HG02938 (cell line): ENCODE measurements around the gene FADS1.

ENCODE experiments used
- ATAC-seq: cut with Tn5 transposase; IDR thresholded peaks from one replicate; pipeline ENCODE4 v1.9.1; 2021; ENCODE audit warnings: mild to moderate bottlenecking, moderate library complexity; ENCODE audit not compliant: unreplicated experiment

Gene FADS1

DNA sequence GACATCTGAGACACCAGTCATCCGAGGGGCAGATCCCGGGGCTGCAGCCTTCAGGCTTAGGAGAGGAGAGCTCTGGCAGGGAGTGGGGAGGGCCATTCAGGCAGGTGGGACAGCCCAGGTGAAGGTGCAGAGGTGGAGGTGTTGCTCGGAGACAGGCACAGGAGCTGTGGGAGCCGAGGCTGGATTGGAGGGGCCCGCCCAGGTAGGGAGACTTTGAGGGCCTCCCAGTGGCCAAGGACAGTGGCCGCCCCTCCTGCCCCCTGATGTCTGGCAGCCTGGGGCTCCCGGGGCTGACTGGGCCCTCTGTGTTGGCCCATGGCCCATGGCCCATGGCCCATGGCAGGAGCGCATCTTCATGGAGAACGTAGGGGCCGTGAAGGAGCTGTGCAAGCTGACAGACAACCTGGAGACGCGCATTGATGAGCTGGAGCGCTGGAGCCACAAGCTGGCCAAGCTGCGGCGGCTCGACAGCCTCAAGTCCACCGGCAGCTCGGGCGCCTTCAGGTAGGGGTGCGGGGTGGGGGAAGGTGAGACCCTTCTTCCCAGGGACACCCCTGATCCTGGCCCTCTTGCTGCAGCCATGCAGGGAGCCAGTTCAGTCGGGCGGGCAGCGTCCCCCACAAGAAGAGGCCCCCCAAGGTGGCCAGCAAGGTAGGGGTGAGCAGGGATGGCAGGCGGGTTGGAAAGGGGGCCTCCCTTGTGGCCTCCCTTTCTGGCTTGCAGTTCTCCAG, 37.7 kb downstream of the FADS1 start:
- ATAC-seq, result no peak

DNA sequence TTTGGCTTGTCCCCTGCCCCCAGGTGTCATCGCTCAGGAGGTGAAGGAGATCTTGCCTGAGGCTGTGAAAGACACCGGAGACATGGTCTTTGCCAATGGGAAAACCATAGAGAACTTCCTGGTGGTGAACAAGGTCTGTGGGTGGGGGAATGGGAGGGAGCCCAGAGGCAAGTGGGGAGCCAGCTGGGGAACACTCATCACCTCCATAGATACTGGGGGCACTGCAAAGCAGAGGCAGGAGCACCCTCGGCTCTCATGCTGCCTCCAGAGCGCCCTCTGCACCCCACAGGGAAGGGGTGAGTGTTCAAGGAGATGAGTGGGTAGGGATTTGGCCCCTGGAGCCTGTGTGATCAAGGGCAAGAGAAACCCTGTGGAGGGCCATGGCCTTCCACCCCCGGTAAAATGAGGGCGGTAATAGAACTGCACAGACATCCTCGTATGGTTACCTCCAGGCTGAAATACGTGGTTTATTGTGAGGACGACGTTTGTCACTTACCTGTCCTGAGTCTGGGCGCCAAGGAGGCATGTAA, 38.4 kb downstream of the FADS1 start:
- ATAC-seq, result no peak

DNA sequence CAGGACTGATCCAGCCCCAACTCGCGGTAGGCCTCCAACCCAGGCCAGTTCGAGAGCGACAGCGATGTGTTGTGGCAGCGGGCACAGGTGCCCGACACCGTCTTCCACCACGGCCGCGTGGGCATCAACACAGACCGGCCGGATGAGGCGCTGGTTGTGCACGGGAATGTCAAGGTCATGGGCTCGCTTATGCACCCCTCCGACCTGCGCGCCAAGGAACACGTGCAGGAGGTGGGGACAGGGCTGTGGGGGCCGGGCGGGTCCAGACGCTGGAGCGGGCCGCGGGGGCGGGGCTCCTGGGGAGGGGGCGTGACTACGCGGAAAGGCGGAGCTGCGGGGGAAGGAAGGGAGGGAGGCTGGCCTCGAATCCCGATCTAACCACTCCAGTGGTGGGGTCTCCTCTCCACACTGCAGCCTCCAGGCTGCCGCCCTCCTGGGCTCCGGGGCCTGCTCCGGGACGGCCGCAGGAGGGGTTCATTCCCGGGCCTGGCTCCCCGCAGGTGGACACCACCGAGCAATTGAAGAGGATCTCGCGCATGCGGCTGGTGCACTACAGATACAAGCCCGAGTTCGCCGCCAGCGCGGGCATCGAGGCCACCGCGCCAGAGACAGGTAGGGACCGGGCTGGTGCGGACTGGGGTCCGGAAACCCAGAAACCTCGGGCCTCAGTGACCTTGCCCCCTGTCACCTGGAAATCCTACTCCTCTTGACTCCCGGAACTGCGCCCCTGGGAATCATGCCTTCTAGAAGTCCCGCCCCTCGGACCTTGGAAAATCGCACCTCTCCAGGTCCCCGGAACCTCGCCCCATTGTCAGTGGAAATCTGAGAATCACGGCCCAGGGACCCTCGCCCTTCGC, 39.3 kb downstream of the FADS1 start:
- ATAC-seq, result no peak

DNA sequence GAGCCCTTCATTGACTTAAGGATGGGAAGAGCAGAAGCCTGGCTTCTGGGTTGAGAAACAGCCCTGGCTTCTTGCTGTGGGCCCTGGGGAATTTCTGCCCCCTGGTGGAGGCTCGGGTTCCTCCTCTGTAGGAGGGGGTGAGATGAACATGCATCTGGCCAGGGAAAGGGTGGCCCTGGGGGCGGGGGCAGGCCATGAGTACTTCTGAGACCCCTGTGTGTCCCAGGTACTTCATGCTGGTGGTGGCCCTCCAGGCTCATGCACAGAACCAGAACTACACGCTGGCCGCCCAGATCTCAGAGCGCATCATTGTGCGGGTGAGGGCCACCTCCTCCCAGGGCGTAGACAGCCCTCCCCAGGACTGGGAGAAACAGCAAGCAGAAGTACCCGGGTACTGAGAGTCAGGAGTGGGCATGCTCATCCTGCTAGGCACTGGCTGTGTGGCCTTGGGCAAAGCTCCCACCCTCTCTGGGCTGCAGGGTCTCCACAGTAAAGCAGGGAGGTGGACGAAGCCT, 40.2 kb downstream of the FADS1 start:
- no peak for ATAC-seq

DNA sequence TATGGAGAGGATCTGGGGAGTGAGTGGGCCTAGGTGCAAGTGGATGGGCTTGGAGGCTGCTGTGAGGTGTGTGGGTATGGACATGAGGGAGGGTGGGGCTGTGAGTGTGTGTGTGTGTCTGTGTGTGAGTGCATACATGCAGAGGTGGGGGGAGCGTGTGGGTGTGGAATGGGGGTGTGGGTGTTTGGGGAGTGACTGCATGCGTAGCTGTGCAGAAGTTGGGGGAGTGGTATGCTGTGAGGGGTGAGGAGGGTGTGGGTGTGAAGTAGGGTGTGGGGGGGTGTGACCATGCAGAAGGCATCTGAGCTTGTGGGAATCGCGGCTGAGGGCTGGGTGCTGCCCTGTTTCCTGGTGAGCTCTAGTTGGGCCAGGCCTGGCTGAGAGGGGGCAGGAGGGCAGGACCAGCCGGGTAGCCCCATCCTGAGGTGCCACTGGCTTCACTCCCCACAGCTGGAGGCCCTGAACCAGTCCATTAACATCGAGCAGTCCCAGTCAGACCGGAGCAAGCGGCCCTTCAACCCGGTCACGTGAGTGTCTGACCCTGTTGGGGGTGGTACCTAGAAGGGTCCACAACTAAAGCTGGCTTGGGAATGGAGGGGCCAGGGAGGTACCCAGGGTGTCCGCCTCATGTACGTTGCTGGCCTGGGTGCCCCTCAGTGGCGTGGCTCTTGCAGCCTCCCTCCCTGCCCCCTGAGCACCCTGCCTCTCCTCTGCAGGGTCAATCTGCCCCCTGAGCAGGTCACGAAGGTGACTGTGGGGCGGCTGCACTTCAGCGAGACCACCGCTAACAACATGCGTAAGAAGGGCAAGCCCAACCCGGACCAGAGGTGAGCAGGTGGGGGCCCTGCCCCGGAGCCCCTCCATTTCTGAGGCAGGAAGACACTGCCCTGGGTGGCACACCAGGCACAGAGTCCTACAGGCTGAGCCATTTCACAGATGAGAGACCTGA, 40.9 kb downstream of the FADS1 start:
- ATAC-seq, result no peak

DNA sequence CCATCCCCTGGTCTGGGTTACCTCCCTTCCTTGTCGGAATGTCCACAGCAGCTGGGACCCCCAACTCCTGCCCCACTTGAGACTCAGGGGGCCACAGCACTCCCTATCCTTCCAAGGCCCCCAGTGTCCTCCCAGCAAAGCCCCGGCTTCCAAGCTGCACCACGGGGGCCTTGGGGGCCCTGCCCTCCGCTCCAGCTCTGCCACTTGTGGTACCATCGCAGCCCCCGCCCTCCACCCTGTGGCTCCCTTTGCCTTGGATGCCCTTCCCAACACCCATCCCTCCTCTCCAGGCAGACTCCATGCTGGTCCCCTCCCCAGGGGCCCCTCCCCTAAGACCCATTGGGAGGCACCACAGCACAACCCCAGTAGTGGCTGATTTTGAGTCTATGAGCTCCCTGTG, 41.7 kb downstream of the FADS1 start:
- no peak for ATAC-seq

DNA sequence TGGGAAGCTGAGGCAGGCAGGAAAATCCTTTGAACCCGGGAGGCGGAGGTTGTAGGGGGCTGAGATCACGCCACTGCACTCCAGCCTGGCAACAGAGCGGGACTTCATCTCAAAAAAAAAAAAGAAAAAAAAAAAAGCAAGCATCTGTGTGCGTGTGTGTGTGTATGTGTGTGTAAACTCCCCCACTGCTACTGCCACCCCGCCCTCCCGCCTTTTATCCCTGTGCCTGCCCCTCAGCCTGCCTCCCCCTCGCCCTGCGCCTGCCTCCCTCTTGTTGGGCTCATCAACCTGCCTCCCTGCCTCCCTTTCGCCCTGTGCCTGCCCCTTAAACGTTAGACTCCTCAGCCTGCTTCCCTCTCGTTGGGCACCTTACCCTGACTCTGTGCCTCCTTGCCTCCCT, 42.4 kb downstream of the FADS1 start:
- ATAC-seq, result no peak

DNA sequence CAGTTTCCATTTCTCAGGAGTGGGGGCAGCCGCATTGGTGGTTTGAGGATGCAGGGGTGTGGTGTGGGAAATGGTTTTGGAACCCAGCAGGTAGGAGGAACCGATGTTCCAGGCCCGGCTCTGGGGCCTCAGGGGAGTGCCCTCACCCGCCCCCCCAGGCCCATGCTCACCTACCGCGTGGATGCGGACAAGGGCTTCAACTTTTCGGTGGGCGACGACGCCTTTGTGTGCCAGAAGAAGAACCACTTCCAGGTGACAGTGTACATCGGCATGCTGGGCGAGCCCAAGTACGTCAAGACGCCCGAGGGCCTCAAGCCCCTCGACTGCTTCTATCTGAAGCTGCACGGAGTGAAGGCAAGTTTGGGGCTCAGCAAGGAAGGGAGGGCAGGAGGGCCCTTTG, 43.0 kb downstream of the FADS1 start:
- ATAC-seq, result no peak

DNA sequence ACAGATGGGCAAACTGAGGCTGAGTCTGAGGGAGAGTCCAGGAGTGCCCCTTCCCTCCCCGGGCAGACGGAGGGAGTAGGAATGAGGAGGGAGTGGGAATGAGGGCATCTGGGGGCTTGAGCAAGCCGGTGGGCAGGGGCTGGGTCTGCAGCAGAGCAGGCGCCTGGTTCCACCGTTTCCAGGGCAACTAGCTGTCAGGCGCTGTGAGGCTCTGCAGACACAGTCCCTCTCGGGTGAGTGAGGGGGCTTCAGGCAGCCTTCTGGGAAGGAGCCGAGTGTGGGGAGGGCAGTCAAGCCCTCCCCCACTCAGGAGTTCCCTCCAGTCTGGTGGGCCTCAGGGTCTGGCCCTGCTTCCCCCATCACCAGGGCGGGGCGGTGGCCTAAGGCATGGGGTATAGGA, 43.4 kb downstream of the FADS1 start:
- ATAC-seq, result no peak

DNA sequence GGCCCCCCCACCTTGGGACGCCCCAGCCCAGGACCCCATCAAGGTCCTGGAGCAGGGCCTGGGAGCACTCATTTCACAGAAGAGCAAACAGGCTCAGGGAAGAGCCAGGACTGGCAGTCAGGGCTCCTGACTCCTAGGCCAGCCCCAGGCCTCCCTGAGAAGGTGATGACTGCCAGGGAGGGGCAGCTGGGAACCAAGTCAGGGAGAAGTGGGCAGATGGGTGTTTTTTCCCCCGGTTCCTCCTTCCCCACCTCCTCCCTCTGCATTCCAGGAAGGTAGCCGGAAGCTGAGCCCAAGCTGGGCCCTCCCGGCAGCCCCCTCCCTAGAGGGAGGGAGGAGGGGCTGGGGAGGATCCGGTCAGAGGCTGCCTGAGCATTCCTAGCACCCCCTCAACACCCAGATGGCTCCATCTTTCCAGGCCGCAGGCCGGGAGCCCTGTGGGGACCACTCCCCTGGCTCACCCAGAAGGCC, 44.8 kb downstream of the FADS1 start:
- no peak for ATAC-seq

DNA sequence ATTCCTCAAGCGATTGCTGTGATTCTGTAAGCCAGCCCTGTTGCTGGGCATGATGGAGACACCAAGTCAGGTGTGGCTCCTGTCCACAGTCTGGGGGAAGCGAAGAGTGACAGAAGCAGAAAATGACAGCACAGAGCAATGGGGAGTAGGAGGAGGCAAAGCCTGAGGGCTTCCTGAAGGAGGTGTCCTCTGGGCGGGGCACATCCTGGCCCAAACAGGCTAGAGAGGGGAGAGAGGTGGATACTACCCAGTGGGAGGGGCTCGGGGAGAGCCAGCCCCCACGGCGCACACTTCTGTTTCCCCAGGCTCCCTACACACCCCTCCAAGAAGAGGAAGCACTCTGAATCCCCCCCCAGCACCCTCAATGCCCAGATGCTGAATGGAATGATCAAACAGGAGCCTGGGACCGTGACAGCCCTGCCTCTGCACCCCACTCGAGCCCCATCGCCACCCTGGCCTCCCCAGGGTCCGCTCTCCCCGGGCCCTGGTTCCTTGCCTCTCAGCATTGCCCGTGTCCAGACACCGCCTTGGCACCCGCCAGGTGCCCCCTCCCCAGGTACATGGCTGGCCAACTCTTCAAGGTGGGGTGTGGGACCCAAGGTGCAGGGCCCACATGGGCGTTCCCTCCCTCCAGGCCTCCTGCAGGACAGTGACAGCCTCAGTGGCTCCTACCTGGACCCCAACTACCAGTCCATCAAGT, 45.5 kb downstream of the FADS1 start:
- no peak for ATAC-seq

DNA sequence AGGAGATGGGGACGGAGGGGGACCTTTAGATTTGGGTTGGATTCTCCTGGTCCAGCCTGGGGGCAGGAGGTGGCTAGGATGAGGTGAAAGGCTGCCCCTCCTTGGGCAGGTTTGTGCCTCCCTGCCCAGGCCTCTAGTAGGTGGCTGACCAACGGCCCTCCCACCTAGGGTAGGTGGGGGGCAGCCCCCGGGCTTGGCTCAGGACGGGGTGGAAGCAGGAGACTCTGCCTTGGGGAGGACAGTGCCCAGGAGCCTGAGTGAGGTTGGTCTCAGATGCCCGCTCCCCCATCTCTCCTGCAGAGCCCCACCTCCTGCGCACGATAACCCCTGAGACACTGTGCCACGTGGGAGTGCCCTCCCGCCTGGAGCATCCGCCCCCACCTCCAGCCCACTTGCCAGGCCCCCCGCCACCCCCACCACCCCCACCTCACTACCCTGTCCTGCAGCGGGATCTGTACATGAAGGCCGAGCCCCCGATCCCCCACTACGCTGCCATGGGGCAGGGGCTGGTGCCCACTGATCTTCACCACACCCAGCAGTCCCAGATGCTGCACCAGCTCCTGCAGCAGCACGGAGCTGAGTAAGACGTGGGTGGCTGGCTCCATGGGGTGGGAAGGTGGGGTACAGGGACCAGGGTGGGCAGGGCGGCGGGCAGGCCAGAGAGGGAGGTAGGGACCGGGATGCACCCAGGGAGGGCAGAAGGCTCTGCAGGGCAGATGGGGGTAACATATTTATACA, 46.7 kb downstream of the FADS1 start:
- no peak for ATAC-seq

DNA sequence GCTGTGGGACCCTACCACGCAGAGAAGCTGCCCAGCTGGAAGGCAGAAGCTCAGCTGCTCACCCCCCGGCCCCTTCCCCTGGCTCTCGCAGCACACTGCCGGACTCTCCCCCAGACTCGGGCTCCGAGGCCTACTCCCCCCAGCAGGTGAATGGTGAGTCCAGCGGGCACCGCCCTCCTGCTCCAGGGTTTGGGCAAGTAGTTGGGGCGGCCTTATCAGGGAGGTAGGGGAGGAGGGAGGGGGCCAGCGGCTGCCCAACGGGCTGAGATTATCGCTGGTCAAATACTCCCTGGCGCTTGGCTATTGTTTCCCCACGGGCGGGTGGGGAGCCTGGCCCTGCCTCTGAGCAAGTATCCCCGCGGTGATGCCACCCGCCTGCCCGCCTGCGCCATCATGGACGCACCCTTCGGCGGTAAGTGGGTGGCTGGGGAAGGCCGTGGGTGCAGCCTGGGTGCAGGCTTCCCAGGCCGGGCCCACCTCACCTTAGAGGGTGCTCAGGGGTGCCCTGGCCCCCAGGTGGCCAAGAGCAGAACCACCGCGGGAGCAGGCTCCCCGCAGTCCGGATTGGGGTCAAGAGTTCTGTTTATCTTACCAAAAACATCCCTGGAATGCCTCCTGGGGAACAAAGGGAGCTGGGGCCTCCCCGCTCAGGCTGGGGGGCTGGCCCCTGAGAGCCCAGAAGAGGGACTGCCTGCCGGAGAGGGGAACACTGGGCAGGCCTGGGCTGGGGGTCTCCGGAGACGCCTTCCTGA, 47.5 kb downstream of the FADS1 start:
- no peak for ATAC-seq

DNA sequence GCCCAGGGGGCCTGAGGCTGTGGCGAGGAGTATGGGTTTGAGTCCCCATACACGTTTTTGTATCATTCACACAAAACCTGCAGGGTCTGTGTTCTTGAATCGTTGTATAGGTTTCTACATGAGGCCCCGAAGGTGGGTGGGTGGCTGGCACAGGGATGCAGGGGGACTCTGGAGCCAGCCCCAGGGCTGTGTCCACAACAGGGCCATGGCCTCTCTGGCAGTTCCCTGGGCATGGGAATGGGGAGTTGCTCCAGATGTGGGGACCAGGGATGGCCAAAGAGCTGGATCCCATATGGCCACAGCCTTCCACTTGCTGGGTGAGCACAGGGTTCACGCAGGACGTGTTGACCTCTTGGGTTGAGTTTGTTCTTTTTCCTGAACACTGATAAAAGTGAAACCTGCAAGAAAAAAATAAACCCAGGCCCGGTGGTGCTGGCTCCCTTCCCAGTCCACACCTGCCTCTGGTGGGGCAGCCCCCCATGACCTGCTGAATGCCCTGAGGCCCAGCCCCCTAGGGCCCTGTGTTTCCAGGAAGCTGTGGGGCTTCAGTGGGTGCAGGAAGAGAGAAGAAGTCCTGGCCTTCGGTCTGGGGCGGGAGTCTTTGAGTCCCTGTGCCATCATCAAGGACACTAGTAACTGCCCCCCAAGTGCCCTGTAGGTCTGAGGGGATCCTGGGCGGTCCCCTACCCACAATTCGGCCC, 48.3 kb downstream of the FADS1 start:
- ATAC-seq, result no peak

DNA sequence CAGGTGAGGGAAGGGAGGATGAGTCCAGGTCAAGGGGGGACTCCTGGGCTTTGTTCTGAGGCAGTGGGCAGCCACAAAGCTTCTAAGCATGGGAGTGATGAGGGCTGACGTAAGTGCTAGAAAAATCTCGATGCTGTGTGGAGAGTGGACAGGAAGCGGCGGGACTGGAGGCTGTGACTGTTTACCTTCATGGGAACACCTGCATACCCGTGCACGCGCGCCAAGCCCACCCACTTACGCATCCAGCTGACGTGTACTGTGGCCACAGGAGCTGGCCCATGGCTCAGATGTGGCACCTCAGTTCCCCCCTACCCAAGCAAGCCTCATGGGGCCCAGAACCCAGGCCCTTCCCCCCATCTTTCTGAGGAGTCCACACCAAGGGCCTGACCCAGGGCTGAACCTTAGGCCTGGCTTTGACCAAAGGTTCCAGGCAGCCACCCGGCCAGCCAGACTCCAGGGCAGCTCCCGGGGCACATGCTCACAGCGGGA, 50.4 kb downstream of the FADS1 start:
- ATAC-seq, result no peak

DNA sequence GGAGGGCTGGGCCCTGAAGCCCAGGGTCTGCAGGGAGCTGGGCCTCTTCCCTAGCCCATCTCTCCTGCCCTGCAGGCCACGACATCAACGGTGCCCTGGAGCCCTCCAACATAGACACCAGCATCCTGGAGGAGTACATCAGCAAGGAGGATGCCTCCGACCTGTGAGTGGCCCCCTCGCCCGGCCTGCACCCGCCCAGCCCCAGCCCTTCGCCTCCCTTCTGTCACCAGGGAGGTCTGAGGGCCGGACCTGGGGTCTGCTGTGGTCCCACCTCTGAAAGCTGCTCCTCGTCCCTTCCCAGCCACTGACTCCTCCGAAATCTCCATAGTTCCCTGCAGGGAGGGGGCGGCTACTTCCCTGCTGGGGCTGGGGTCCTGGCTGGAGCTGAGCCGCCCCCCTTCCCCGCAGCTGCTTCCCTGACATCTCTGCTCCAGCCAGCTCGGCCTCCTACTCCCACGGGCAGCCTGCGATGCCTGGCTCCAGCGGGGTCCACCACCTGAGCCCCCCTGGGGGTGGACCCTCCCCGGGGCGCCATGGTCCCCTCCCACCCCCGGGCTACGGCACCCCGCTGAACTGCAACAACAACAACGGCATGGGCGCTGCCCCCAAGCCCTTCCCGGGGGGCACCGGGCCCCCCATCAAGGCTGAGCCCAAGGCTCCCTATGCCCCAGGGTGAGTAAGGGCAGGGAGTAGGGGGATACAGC, 51.1 kb downstream of the FADS1 start:
- no peak for ATAC-seq

DNA sequence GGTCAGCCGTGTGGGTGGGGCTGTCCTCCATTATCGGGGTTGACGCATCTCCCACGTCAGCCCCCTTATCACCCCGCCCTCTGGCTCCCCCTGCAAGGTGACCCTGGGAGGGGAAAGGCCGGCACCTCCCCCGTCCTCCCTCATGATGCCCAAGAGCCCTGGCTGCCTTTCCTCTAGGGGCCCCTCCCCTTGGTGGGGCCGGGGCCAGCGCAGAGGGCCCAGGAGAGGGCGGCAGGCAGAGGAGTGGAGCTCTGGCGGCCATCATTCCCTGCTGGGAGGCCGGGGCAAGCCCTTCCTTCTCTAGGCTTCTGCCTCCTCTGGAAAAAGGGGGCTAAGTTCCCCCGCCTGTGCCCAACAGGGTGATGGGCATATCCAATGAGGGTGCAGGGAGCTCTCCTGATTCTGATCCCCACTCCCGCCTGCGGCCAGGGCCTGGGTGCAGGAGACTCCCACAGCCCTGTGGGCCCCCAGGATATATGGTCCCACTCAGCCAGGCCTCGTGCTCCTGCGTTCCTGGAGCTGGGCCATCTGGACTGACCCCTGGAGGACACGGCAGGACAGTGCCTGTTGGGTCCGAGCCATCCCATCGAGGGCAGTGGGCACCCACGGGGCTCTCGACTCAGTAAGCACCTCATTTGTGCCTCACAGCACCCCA, 52.1 kb downstream of the FADS1 start:
- no peak for ATAC-seq
